MCF 10A (cell line): ENCODE results near the gene SLC27A1. TPM values are rescaled to one million over a fixed set of nuclear protein-coding genes. Genes with fewer than 3 reads are reported as not detected.

Source experiments
- BruUV-seq: library from RNA; stranded (reverse); fragments of 400-500 nt; replicated peaks from 2 replicates; lab custom pipeline; 2021; lab: Mats Ljungman, UMichigan
- CTCF ChIA-PET: fragments of 300-600 bp; sonication (Branson Sonifier 250); formaldehyde crosslinking; extraction: SDS; loops from one replicate; lab custom pipeline; 2021; ENCODE audit warnings: antibody characterized with exemption, inconsistent platforms; lab: Yijun Ruan, JAX
- POLR2A ChIA-PET: fragments of 300-600, 350-650 bp; sonication (Branson Sonifier 250); formaldehyde crosslinking; extraction: SDS; loops from one replicate; lab custom pipeline; 2020; ENCODE audit warnings: antibody characterized with exemption, inconsistent platforms; lab: Yijun Ruan, JAX
- DNase-seq: peaks from one replicate; pipeline ENCODE4 v3.0.0-alpha.2; 2018; ENCODE audit not compliant: unreplicated experiment
- H3K27ac Mint-ChIP-seq: one replicate; pipeline ENCODE4 v1.8.0; 2022; ENCODE audit warnings: mild to moderate bottlenecking, low read depth, mixed read lengths; ENCODE audit not compliant: unreplicated experiment
- H3K27me3 Mint-ChIP-seq: one replicate; pipeline ENCODE4 v1.8.0; 2022; ENCODE audit warnings: mixed read lengths; ENCODE audit not compliant: insufficient read depth, unreplicated experiment
- H3K36me3 Mint-ChIP-seq: one replicate; pipeline ENCODE4 v1.8.0; 2022; ENCODE audit warnings: mild to moderate bottlenecking, moderate library complexity, mixed read lengths; ENCODE audit not compliant: insufficient read depth, unreplicated experiment
- H3K4me1 Mint-ChIP-seq: one replicate; pipeline ENCODE4 v1.8.0; 2022; ENCODE audit warnings: mixed read lengths; ENCODE audit not compliant: insufficient read depth, unreplicated experiment
- H3K4me3 Mint-ChIP-seq: one replicate; pipeline ENCODE4 v1.8.0; 2022; ENCODE audit warnings: mild to moderate bottlenecking, moderate library complexity, mixed read lengths; ENCODE audit not compliant: unreplicated experiment
- H3K9me3 Mint-ChIP-seq: one replicate; pipeline ENCODE4 v1.8.0; 2022; ENCODE audit warnings: mixed read lengths; ENCODE audit not compliant: unreplicated experiment
- intact Hi-C: fragments of 100-400 bp; cut with micrococcal nuclease; formaldehyde crosslinking; loops from 2 replicates; pipeline ENCODE4 v1.14.1; 2022
- total RNA-seq: library from RNA; stranded (reverse); gene quantifications from 2 replicates; pipeline ENCODE4 v1.2.3, GENCODE V29; 2022
- TF ChIP-seq, protein P1 (sequence below): fragments of 200-600 bp; IDR thresholded peaks from one replicate; pipeline ENCODE4 v1.8.0; 2022; ENCODE audit warnings: antibody characterized with exemption, mild to moderate bottlenecking; ENCODE audit not compliant: unreplicated experiment

Gene SLC27A1
- total RNA-seq, 1 experiment from 2014 or later, result 5.0 TPM

DNA sequence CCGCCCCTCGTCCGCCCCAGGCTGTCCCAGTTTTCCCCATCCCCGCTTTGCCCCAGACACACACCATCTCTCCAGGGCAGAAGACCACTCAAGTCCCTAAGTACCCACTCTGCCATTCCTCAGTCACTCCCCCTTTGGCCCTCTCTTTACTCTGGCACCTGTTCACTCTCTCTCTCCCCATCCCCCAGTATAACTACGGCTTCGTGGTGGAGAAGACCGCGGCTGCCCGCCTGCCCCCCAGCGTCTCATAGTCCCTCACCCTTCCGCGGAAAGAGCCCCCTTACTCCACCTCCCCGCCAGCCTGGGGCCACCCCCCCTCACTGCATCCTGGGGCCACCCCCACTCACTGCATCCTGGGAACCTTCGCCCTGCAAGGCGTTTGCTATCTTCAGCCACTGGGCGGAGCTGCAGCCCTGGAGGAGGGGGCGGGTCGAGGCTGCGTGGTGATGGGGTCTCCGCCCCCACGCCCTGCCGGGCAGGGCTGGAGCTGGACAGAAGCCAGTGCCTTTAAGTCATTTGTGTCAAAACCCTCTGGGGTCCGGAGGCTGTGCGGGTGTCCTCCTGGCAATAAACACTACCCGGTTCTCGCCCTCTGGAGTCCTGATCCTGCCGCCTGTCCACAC, 45.5 kb upstream of the SLC27A1 start:
- no TSS peak for BruUV-seq
- H3K27ac Mint-ChIP-seq, result peak overlapping the region; percentile 35
- DNase-seq, result peak; percentile 23
- ChIA-PET CTCF (interaction anchor here (0.7 to 1.1 kb wide), 2 partner anchors 18 to 370 kb away, joined by 3 to 4 read pairs; partner anchors contain the start of gene B3GNT3), POLR2A (no interaction called here)
- no peak overlapping the region for H3K4me3 Mint-ChIP-seq
- H3K27me3 Mint-ChIP-seq, result no peaks in the 10 kb centered on the region
- intact Hi-C loops, result no loop called here
- no peaks in the 10 kb centered on the region for H3K9me3 Mint-ChIP-seq
- TF ChIP-seq, protein P1, sequence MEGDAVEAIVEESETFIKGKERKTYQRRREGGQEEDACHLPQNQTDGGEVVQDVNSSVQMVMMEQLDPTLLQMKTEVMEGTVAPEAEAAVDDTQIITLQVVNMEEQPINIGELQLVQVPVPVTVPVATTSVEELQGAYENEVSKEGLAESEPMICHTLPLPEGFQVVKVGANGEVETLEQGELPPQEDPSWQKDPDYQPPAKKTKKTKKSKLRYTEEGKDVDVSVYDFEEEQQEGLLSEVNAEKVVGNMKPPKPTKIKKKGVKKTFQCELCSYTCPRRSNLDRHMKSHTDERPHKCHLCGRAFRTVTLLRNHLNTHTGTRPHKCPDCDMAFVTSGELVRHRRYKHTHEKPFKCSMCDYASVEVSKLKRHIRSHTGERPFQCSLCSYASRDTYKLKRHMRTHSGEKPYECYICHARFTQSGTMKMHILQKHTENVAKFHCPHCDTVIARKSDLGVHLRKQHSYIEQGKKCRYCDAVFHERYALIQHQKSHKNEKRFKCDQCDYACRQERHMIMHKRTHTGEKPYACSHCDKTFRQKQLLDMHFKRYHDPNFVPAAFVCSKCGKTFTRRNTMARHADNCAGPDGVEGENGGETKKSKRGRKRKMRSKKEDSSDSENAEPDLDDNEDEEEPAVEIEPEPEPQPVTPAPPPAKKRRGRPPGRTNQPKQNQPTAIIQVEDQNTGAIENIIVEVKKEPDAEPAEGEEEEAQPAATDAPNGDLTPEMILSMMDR, result peak; percentile 8
- peaks cover 11% of the 10 kb centered on the region for H3K36me3 Mint-ChIP-seq
- H3K4me1 Mint-ChIP-seq, result peaks cover 13% of the 10 kb centered on the region

- H3K27ac Mint-ChIP-seq, result no peak overlapping the region
- no peak for DNase-seq
- H3K4me1 Mint-ChIP-seq, result peaks cover 10% of the 10 kb centered on the region
- H3K36me3 Mint-ChIP-seq, result peaks cover 5% of the 10 kb centered on the region
- intact Hi-C loops, result no loop called here
- no peaks in the 10 kb centered on the region for H3K9me3 Mint-ChIP-seq
- no peak overlapping the region for H3K4me3 Mint-ChIP-seq
- H3K27me3 Mint-ChIP-seq, result no peaks in the 10 kb centered on the region
- BruUV-seq, result no TSS peak
- ChIA-PET CTCF (interaction anchor here (0.7 to 2.3 kb wide), 4 partner anchors 12 to 358 kb away, joined by 3 to 11 read pairs (median 4); no protein-coding TSS in a partner anchor), POLR2A (interaction anchor here (2.8 kb wide), 1 partner anchor 10 kb away, joined by 12 read pairs; the partner anchor contains the start of gene MVB12A)
- TF ChIP-seq, protein P1, result no peak
These were observed 40.6 kb upstream of the SLC27A1 start for GRCh38 chr19:17429641-17430113.

DNA sequence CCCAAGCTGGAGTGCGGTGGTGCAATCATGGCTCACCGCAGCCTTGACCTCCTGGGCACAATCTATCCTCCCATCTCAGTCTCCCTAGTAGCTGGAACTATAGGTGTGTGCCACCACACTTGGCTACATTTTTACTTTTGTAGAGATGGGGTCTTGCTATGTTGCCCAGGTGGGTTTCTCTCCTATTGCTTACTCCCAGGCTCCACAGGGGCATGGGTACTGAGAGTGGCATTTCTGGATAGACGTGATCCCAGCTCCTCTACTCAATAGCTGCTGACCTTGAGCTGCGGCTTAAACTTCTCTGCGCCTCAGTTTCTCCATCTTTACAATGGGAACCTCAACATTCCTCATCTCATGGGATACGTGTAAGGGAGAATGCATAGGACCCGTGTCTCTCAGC, 38.9 kb upstream of the SLC27A1 start:
- ChIA-PET POLR2A (no interaction called here), CTCF (no interaction called here)
- BruUV-seq, result no TSS peak
- H3K9me3 Mint-ChIP-seq, result no peaks in the 10 kb centered on the region
- intact Hi-C loops, result no loop called here
- H3K4me3 Mint-ChIP-seq, result no peak overlapping the region
- TF ChIP-seq, protein P1, result no peak
- peaks cover 10% of the 10 kb centered on the region for H3K4me1 Mint-ChIP-seq
- no peak overlapping the region for H3K27ac Mint-ChIP-seq
- H3K27me3 Mint-ChIP-seq, result no peaks in the 10 kb centered on the region
- no peak for DNase-seq
- no peaks in the 10 kb centered on the region for H3K36me3 Mint-ChIP-seq

- BruUV-seq, result no TSS peak
- Mint-ChIP-seq H3K36me3 (no peaks in the 10 kb centered on the region), H3K4me1 (no peaks in the 10 kb centered on the region), H3K4me3 (no peak overlapping the region), H3K27ac (no peak overlapping the region), H3K9me3 (no peaks in the 10 kb centered on the region), H3K27me3 (no peaks in the 10 kb centered on the region)
- intact Hi-C loops, result no loop called here
- DNase-seq, result no peak
- POLR2A ChIA-PET, result interaction anchor here (0.7 kb wide), 1 partner anchor 55 kb away, joined by 3 read pairs; no protein-coding TSS in a partner anchor
- TF ChIP-seq, protein P1, result no peak
- CTCF ChIA-PET, result interaction anchor here (0.9 kb wide), 1 partner anchor 18 kb away, joined by 3 read pairs; no protein-coding TSS in a partner anchor
These were observed 35.1 kb upstream of the SLC27A1 start for GRCh38 chr19:17435218-17435617.
